ENCODE results near the gene NCAM1.

The NCAM1 gene

GRCh38 chr11:113173126-113173525, 211.9 kb downstream of the NCAM1 start:
- H3K4me3 ChIP-seq (ENCODE audit: low read length) = no peak overlapping the region
- H3K36me3 ChIP-seq (ENCODE audit: control insufficient read depth, insufficient read depth, low read length) = no peaks in the 10 kb centered on the region
- H3K4me1 ChIP-seq (ENCODE audit: control insufficient read depth, insufficient read depth, low read length) = no peaks in the 10 kb centered on the region
- no peak overlapping the region for H3K9ac ChIP-seq (ENCODE audit: low read length)
- H3K27me3 ChIP-seq (ENCODE audit: control insufficient read depth, insufficient read depth, low read length) = no peaks in the 10 kb centered on the region
- H3K9me3 ChIP-seq (ENCODE audit: control insufficient read depth, low read length) = no peaks in the 10 kb centered on the region

GRCh38 chr11:113174882-113175281, 213.7 kb downstream of the NCAM1 start:
- H3K36me3 ChIP-seq (ENCODE audit: control insufficient read depth, insufficient read depth, low read length) = no peaks in the 10 kb centered on the region
- no peaks in the 10 kb centered on the region for H3K4me1 ChIP-seq (ENCODE audit: control insufficient read depth, insufficient read depth, low read length)
- H3K27me3 ChIP-seq (ENCODE audit: control insufficient read depth, insufficient read depth, low read length) = no peaks in the 10 kb centered on the region
- H3K4me3 ChIP-seq (ENCODE audit: low read length) = no peak overlapping the region
- no peak overlapping the region for H3K9ac ChIP-seq (ENCODE audit: low read length)
- no peaks in the 10 kb centered on the region for H3K9me3 ChIP-seq (ENCODE audit: control insufficient read depth, low read length)

DNA sequence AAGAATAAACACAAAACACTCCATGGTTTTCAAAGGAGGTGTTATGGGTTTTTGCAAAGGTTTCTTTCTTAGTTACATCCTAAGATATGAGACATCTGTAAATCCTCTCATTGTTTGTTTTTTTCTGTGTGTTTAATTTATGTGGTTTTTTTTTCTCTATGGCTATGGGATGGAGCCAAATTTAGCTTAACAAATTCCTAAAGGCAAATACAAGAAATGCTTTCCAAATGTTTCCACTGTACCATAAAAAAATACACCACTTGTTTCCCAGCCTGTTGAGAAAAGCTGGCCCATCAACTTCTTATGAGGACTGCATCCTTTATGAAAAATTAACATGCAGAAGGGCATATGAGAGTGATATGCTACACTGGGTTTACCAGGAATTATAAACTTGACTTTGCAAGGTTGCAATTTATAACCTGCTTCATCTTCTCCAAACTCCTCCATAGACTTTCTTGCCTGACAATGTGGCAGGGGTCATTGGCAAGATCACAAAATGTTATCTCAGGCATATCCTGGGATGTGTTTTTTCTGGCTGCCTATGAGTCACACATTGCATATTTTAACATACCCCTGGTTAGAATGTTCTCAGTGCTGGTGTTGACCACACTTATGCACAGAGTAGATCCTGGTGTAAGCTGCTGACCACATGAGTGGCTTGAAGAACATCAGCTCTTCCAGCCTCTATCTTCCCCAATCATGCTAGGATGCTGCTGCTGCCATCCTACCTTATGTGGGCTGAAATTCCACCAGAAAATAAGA, 215.6 kb downstream of the NCAM1 start:
- Histone ChIP-seq H3K27me3 (ENCODE audit: control insufficient read depth, insufficient read depth, low read length) (no peaks in the 10 kb centered on the region), H3K36me3 (ENCODE audit: control insufficient read depth, insufficient read depth, low read length) (no peaks in the 10 kb centered on the region), H3K9ac (ENCODE audit: low read length) (no peak overlapping the region), H3K4me1 (ENCODE audit: control insufficient read depth, insufficient read depth, low read length) (no peaks in the 10 kb centered on the region), H3K4me3 (ENCODE audit: low read length) (no peak overlapping the region), H3K9me3 (ENCODE audit: control insufficient read depth, low read length) (no peaks in the 10 kb centered on the region)

GRCh38 chr11:113177671-113178070, 216.5 kb downstream of the NCAM1 start:
- H3K9ac ChIP-seq (ENCODE audit: low read length) = no peak overlapping the region
- H3K27me3 ChIP-seq (ENCODE audit: control insufficient read depth, insufficient read depth, low read length) = no peaks in the 10 kb centered on the region
- H3K36me3 ChIP-seq (ENCODE audit: control insufficient read depth, insufficient read depth, low read length) = no peaks in the 10 kb centered on the region
- no peak overlapping the region for H3K4me3 ChIP-seq (ENCODE audit: low read length)
- no peaks in the 10 kb centered on the region for H3K9me3 ChIP-seq (ENCODE audit: control insufficient read depth, low read length)
- no peaks in the 10 kb centered on the region for H3K4me1 ChIP-seq (ENCODE audit: control insufficient read depth, insufficient read depth, low read length)

DNA sequence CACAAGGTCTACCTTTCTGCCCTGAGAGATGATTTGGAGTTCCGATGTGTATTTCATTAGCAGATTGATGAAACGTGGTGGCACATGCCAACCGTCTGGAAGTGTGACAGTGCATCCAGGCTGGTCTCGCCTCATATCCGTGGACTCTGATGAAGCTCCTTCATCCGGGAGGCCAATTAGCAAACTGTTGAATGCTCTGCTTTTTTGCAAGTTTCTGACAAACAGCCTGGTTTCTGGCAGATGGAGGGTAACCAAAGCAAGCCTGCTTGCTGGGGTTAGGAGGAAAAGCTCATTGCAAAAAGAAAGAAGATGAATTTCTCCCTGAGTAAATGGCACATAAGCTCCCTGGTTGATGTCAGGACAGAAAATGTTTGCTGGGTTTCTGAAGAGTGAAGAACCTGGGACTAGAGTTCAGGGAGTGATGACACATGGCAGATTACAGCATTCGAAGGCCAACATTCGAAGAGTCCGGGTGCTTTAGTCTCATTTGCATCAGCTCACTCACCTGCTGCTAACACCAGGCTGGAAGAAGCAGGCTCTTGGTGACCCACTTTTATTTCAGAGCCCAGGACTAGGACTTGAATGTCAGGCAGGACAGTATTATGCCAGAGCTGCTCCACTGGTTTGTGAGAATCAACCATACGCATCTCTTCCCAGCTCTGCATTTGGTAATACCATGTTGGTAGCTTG, 217.3 kb downstream of the NCAM1 start:
- no peak overlapping the region for H3K9ac ChIP-seq (ENCODE audit: low read length)
- H3K4me1 ChIP-seq (ENCODE audit: control insufficient read depth, insufficient read depth, low read length) = no peaks in the 10 kb centered on the region
- no peak overlapping the region for H3K4me3 ChIP-seq (ENCODE audit: low read length)
- H3K9me3 ChIP-seq (ENCODE audit: control insufficient read depth, low read length) = no peaks in the 10 kb centered on the region
- no peaks in the 10 kb centered on the region for H3K36me3 ChIP-seq (ENCODE audit: control insufficient read depth, insufficient read depth, low read length)
- H3K27me3 ChIP-seq (ENCODE audit: control insufficient read depth, insufficient read depth, low read length) = no peaks in the 10 kb centered on the region

GRCh38 chr11:113179181-113179704, 218.0 kb downstream of the NCAM1 start:
- H3K36me3 ChIP-seq (ENCODE audit: control insufficient read depth, insufficient read depth, low read length) = no peaks in the 10 kb centered on the region
- H3K4me1 ChIP-seq (ENCODE audit: control insufficient read depth, insufficient read depth, low read length) = no peaks in the 10 kb centered on the region

GRCh38 chr11:113181094-113181493, 219.9 kb downstream of the NCAM1 start:
- Histone ChIP-seq H3K4me1 (ENCODE audit: control insufficient read depth, insufficient read depth, low read length) (no peaks in the 10 kb centered on the region), H3K9me3 (ENCODE audit: control insufficient read depth, low read length) (no peaks in the 10 kb centered on the region)

More at GRCh38 chr11:113179181-113179704, 218.0 kb downstream of the NCAM1 start:
- H3K9ac ChIP-seq (ENCODE audit: low read length) = no peak overlapping the region
- H3K27me3 ChIP-seq (ENCODE audit: control insufficient read depth, insufficient read depth, low read length) = no peaks in the 10 kb centered on the region
- no peak overlapping the region for H3K4me3 ChIP-seq (ENCODE audit: low read length)
- no peaks in the 10 kb centered on the region for H3K9me3 ChIP-seq (ENCODE audit: control insufficient read depth, low read length)

GRCh38 chr11:113182288-113182687, 221.1 kb downstream of the NCAM1 start:
- Histone ChIP-seq H3K4me3 (ENCODE audit: low read length) (no peak overlapping the region), H3K36me3 (ENCODE audit: control insufficient read depth, insufficient read depth, low read length) (no peaks in the 10 kb centered on the region), H3K4me1 (ENCODE audit: control insufficient read depth, insufficient read depth, low read length) (no peaks in the 10 kb centered on the region), H3K9ac (ENCODE audit: low read length) (no peak overlapping the region), H3K9me3 (ENCODE audit: control insufficient read depth, low read length) (no peaks in the 10 kb centered on the region), H3K27me3 (ENCODE audit: control insufficient read depth, insufficient read depth, low read length) (no peaks in the 10 kb centered on the region)

More at GRCh38 chr11:113181094-113181493, 219.9 kb downstream of the NCAM1 start:
- H3K4me3 ChIP-seq (ENCODE audit: low read length) = no peak overlapping the region
- no peaks in the 10 kb centered on the region for H3K27me3 ChIP-seq (ENCODE audit: control insufficient read depth, insufficient read depth, low read length)
- no peaks in the 10 kb centered on the region for H3K36me3 ChIP-seq (ENCODE audit: control insufficient read depth, insufficient read depth, low read length)
- no peak overlapping the region for H3K9ac ChIP-seq (ENCODE audit: low read length)

DNA sequence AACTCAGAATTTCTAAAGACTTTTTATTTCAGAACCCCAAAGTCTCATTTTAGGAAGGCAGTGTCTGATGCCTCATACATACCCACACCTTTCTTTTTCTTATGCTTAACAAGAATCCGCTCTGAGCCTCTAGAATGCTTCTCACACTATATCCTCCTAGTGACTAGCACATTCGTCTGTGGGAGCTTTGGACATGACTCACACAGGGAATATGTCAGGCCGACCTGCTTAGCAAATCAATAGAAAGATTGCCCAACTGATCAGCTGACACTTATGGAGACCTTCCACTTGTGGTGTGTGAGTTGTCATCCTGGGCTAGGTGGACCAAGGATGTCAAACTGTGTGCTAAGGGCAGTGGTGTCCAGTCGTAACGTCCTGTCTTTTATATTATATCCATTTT, 223.3 kb downstream of the NCAM1 start:
- Histone ChIP-seq H3K36me3 (ENCODE audit: control insufficient read depth, insufficient read depth, low read length) (no peaks in the 10 kb centered on the region), H3K27me3 (ENCODE audit: control insufficient read depth, insufficient read depth, low read length) (no peaks in the 10 kb centered on the region), H3K4me1 (ENCODE audit: control insufficient read depth, insufficient read depth, low read length) (no peaks in the 10 kb centered on the region), H3K4me3 (ENCODE audit: low read length) (no peak overlapping the region), H3K9me3 (ENCODE audit: control insufficient read depth, low read length) (no peaks in the 10 kb centered on the region), H3K9ac (ENCODE audit: low read length) (no peak overlapping the region)

GRCh38 chr11:113188371-113188834, 227.2 kb downstream of the NCAM1 start:
- Histone ChIP-seq H3K4me1 (ENCODE audit: control insufficient read depth, insufficient read depth, low read length) (no peaks in the 10 kb centered on the region), H3K36me3 (ENCODE audit: control insufficient read depth, insufficient read depth, low read length) (no peaks in the 10 kb centered on the region), H3K9me3 (ENCODE audit: control insufficient read depth, low read length) (no peaks in the 10 kb centered on the region), H3K4me3 (ENCODE audit: low read length) (no peak overlapping the region), H3K9ac (ENCODE audit: low read length) (no peak overlapping the region), H3K27me3 (ENCODE audit: control insufficient read depth, insufficient read depth, low read length) (no peaks in the 10 kb centered on the region)

GRCh38 chr11:113189909-113190667, 228.9 kb downstream of the NCAM1 start:
- Histone ChIP-seq H3K27me3 (ENCODE audit: control insufficient read depth, insufficient read depth, low read length) (no peaks in the 10 kb centered on the region), H3K36me3 (ENCODE audit: control insufficient read depth, insufficient read depth, low read length) (no peaks in the 10 kb centered on the region), H3K4me1 (ENCODE audit: control insufficient read depth, insufficient read depth, low read length) (no peaks in the 10 kb centered on the region), H3K4me3 (ENCODE audit: low read length) (no peak overlapping the region), H3K9ac (ENCODE audit: low read length) (no peak overlapping the region), H3K9me3 (ENCODE audit: control insufficient read depth, low read length) (no peaks in the 10 kb centered on the region)

All from mucosa of stomach (tissue), 1 donor.